GM23338 (cell line): Measurements from ENCODE around the gene WDR53. TPM values are rescaled to one million over a fixed set of nuclear protein-coding genes. Genes with fewer than 3 reads are reported as not detected.

Experiments
- ATAC-seq: fragments of 200-7000 bp; cut with Tn5 transposase; 3 replicates; pipeline ENCODE4 v1.9.1; 2020
- DNase-seq: peaks from one replicate; pipeline ENCODE4 v3.0.0-alpha.2; 2015; ENCODE audit warnings: low spot score
- H2AFZ ChIP-seq: fragments of 200-600 bp; sonication (generic); 2 replicates; pipeline ENCODE4 v1.8.0; 2016; ENCODE audit warnings: antibody characterized with exemption, mild to moderate bottlenecking, moderate library complexity
- H3F3A ChIP-seq: fragments of 200-600 bp; sonication (generic); replicated peaks from 2 replicates; pipeline ENCODE4 v1.8.0; 2017; ENCODE audit warnings: antibody characterized with exemption, mixed run types, low read depth
- H3K27ac ChIP-seq: fragments of 200-600 bp; sonication (generic); 2 replicates; pipeline ENCODE4 v1.6.1; 2016; ENCODE audit warnings: low read depth
- H3K27me3 ChIP-seq: fragments of 200-600 bp; sonication (generic); 2 replicates; pipeline ENCODE4 v1.8.0; 2016; ENCODE audit warnings: mild to moderate bottlenecking, mixed run types, moderate library complexity; ENCODE audit not compliant: insufficient read depth
- H3K36me3 ChIP-seq: fragments of 200-600 bp; sonication (generic); 2 replicates; pipeline ENCODE4 v1.8.0; 2016; ENCODE audit warnings: mild to moderate bottlenecking; ENCODE audit not compliant: insufficient read depth
- H3K4me1 ChIP-seq: fragments of 200-600 bp; sonication (generic); 2 replicates; pipeline ENCODE4 v1.8.0; 2016; ENCODE audit warnings: mild to moderate bottlenecking, moderate library complexity; ENCODE audit not compliant: insufficient read depth
- H3K4me2 ChIP-seq: fragments of 200-600 bp; sonication (generic); 2 replicates; pipeline ENCODE4 v1.7.1; 2017; ENCODE audit warnings: mixed run types
- H3K4me3 ChIP-seq: fragments of 200-600 bp; sonication (generic); 2 replicates; pipeline ENCODE4 v1.6.1; 2016; ENCODE audit warnings: mixed run types
- H3K79me2 ChIP-seq: fragments of 200-600 bp; sonication (generic); replicated peaks from 2 replicates; pipeline ENCODE4 v1.8.0; 2017; ENCODE audit warnings: mild to moderate bottlenecking; ENCODE audit not compliant: insufficient read depth
- H3K9me2 ChIP-seq: fragments of 200-600 bp; sonication (generic); 2 replicates; pipeline ENCODE4 v1.8.0; 2017; ENCODE audit not compliant: insufficient read depth
- H4K20me1 ChIP-seq: fragments of 200-600 bp; sonication (generic); replicated peaks from 2 replicates; pipeline ENCODE4 v1.8.0; 2017; ENCODE audit warnings: mild to moderate bottlenecking; ENCODE audit not compliant: insufficient read depth
- H3K27ac Mint-ChIP-seq: 2 replicates; pipeline ENCODE4 v1.8.0; 2020; ENCODE audit warnings: inconsistent platforms, mild to moderate bottlenecking, moderate library complexity, mixed read lengths
- H3K27me3 Mint-ChIP-seq: 3 replicates; pipeline ENCODE4 v1.8.0; 2022; ENCODE audit warnings: low read depth, mild to moderate bottlenecking, moderate library complexity, mixed read lengths, inconsistent platforms; ENCODE audit not compliant: insufficient read depth, poor library complexity
- H3K36me3 Mint-ChIP-seq: 3 replicates; pipeline ENCODE4 v1.8.0; 2021; ENCODE audit warnings: low read depth, mild to moderate bottlenecking, inconsistent platforms, moderate library complexity, mixed read lengths
- H3K4me1 Mint-ChIP-seq: 3 replicates; pipeline ENCODE4 v1.8.0; 2020; ENCODE audit warnings: mild to moderate bottlenecking, inconsistent platforms, mixed read lengths
- H3K4me3 Mint-ChIP-seq: 3 replicates; pipeline ENCODE4 v1.8.0; 2021; ENCODE audit warnings: moderate library complexity, mild to moderate bottlenecking, inconsistent platforms, mixed read lengths
- H3K9me3 Mint-ChIP-seq: 3 replicates; pipeline ENCODE4 v1.8.0; 2020; ENCODE audit warnings: moderate library complexity, mild to moderate bottlenecking, inconsistent platforms, mixed read lengths
- CREB1 ChIP-seq: fragments of 250-450 bp; sonication (Bioruptor Pico); IDR thresholded peaks from 2 replicates; pipeline ENCODE4 v1.5.0; 2020; ENCODE audit warnings: low read depth, mild to moderate bottlenecking, moderate library complexity
- CTCF ChIP-seq, 2 experiments: fragments of 200-600 bp in 1 of 2; sonication (generic) in 1 of 2; conservative IDR thresholded peaks; 2 replicates each; pipeline versions ENCODE4 v1.5.1 to v1.6.1; 2016 to 2017; ENCODE audit warnings: antibody characterized with exemption in 2 of 2, low read depth in 2 of 2, mild to moderate bottlenecking in 2 of 2, moderate library complexity in 1 of 2
- ETS1 ChIP-seq: IDR thresholded peaks from 2 replicates; pipeline ENCODE4 v1.6.1; 2016; ENCODE audit warnings: antibody characterized with exemption
- EZH2 ChIP-seq: fragments of 200-600 bp; sonication (generic); IDR thresholded peaks from one replicate; pipeline ENCODE4 v1.8.0; 2017; ENCODE audit warnings: antibody characterized with exemption, mild to moderate bottlenecking, low read depth; ENCODE audit not compliant: unreplicated experiment
- EZH2phosphoT487 ChIP-seq: fragments of 200-600 bp; sonication (generic); IDR thresholded peaks from one replicate; pipeline ENCODE4 v1.8.1; 2018; ENCODE audit warnings: antibody characterized with exemption; ENCODE audit not compliant: unreplicated experiment
- JUNB ChIP-seq: IDR thresholded peaks from one replicate; pipeline ENCODE4 v1.6.1; 2016; ENCODE audit warnings: antibody characterized with exemption; ENCODE audit not compliant: unreplicated experiment
- POLR2AphosphoS5 ChIP-seq: IDR thresholded peaks from 2 replicates; pipeline ENCODE4 v1.6.1; 2016; ENCODE audit warnings: antibody characterized with exemption, low read depth
- REST ChIP-seq: IDR thresholded peaks from one replicate; pipeline ENCODE4 v1.6.1; 2018; ENCODE audit warnings: antibody characterized with exemption; ENCODE audit not compliant: unreplicated experiment
- ZNF331 ChIP-seq: fragments of 250-450 bp; sonication (Bioruptor Pico); IDR thresholded peaks from 2 replicates; pipeline ENCODE4 v1.5.0; 2020; ENCODE audit warnings: low read depth, mild to moderate bottlenecking, moderate library complexity
- polyA plus RNA-seq: library from polyadenylated mRNA; unstranded; fragments of >200 nt; fragmentation: Nextera tagmentation; extraction: Ambion mirVana; gene quantifications from 2 replicates; pipeline ENCODE4 v1.2.1, GENCODE V29; 2016
- total RNA-seq: library from RNA; depleted of rRNA; stranded (reverse); fragments of >200 nt; shearing (Covaris generic); gene quantifications from 2 replicates; pipeline ENCODE4 v1.2.3, GENCODE V29; 2014

Gene WDR53
- total and polyA plus RNA-seq, 2 experiments from 2014 or later: 6.8 to 29.7 TPM

GRCh38 chr3:196525141-196525540 lies 43.2 kb downstream of the WDR53 start:
- H3K9me3 Mint-ChIP-seq: peaks cover 31% of the 10 kb centered on the region
- H4K20me1 ChIP-seq: no peaks in the 10 kb centered on the region

More at GRCh38 chr3:196525141-196525540, 43.2 kb downstream of the WDR53 start:
- no peaks in the 10 kb centered on the region for H3K27me3 ChIP-seq
- peaks cover 10% of the 10 kb centered on the region for H3K27me3 Mint-ChIP-seq
- no peaks in the 10 kb centered on the region for H3K4me1 Mint-ChIP-seq
- H3K4me2 ChIP-seq: no peak overlapping the region
- no peak for ATAC-seq
- H3K4me3 ChIP-seq: no peak overlapping the region
- no peak overlapping the region for H3K4me3 Mint-ChIP-seq
- no peaks in the 10 kb centered on the region for H3K36me3 ChIP-seq
- H3K9me2 ChIP-seq: no peaks in the 10 kb centered on the region
- peaks cover 21% of the 10 kb centered on the region for H3K36me3 Mint-ChIP-seq
- no peak overlapping the region for H2AFZ ChIP-seq
- no peak overlapping the region for H3K27ac Mint-ChIP-seq
- H3K79me2 ChIP-seq: no peaks in the 10 kb centered on the region
- H3K4me1 ChIP-seq: no peaks in the 10 kb centered on the region
- DNase-seq: no peak
- no peak overlapping the region for H3K27ac ChIP-seq
- no peaks in the 10 kb centered on the region for H3F3A ChIP-seq
- no peak for TF ChIP-seq EZH2phosphoT487
- no peak for TF ChIP-seq CREB1 (CRISPR knock-in tag)
- TF ChIP-seq ZNF331: no peak
- TF ChIP-seq POLR2AphosphoS5: no peak
- no peak for TF ChIP-seq EZH2
- TF ChIP-seq REST: no peak
- no peak for TF ChIP-seq ETS1
- no peak for TF ChIP-seq CTCF (conservative IDR thresholded peaks at IDR 0.05; ENCODE audit: low read depth in 2 of 2)
- no peak for TF ChIP-seq JUNB
